Retinal pigment epithelial cell (primary cell): Measurements from ENCODE around the gene PFKFB2.

Experiments used
- DNase-seq: peaks from one replicate; pipeline ENCODE4 v3.0.0-alpha.2; 2010; ENCODE audit warnings: low read depth
- H3K4me3 ChIP-seq: 2 replicates; pipeline ENCODE4 v1.5.1; 2011; ENCODE audit warnings: mild to moderate bottlenecking, low read length, control low read depth, moderate library complexity
- TF ChIP-seq, protein P1 (sequence below): conservative IDR thresholded peaks from 2 replicates; pipeline ENCODE4 v1.5.1; 2011; ENCODE audit warnings: low read depth, low read length, control low read depth, inconsistent platforms

The PFKFB2 gene

DNA sequence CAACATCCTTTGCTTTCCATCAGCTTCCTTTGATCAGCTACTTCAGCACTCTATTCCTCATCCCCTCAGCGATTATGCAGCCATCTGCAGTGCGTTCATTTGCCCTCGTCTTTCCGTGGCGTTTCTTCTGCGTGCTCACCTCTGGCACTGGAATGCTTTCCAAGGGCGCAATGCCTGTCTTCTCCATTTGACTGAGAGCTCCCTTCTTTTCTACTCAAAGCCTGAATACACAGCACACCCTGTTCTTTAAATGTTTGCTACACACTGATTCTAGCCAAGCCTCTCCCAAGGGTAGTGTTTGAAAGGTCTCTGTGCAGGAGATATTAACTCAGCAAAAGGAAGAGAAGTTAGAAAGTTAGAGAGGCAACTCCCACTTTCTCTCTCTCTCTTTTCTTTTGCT, 43.1 kb upstream of the PFKFB2 start:
- TF ChIP-seq, protein P1, sequence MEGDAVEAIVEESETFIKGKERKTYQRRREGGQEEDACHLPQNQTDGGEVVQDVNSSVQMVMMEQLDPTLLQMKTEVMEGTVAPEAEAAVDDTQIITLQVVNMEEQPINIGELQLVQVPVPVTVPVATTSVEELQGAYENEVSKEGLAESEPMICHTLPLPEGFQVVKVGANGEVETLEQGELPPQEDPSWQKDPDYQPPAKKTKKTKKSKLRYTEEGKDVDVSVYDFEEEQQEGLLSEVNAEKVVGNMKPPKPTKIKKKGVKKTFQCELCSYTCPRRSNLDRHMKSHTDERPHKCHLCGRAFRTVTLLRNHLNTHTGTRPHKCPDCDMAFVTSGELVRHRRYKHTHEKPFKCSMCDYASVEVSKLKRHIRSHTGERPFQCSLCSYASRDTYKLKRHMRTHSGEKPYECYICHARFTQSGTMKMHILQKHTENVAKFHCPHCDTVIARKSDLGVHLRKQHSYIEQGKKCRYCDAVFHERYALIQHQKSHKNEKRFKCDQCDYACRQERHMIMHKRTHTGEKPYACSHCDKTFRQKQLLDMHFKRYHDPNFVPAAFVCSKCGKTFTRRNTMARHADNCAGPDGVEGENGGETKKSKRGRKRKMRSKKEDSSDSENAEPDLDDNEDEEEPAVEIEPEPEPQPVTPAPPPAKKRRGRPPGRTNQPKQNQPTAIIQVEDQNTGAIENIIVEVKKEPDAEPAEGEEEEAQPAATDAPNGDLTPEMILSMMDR: no peak
- H3K4me3 ChIP-seq: no peak overlapping the region
- no peak for DNase-seq

DNA sequence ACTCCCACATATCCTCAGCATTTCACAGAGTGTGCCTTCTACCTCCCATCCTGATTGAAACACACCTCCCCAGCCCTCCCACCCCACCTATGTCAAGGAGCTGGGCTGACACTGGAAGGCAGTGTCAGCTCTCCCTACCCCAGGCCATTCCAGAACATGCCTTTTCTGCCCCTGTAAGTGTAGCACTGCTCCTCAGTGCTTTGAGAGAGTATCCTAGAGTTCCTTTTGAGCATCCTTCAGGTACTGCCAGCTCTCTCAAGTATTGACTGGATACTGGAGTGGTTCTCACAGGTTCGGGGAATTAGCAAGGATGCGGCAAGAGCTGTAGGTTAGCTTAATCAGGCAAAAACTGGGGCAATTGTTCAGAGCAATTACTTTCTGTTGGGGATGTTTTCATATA, 42.3 kb upstream of the PFKFB2 start:
- H3K4me3 ChIP-seq: no peak overlapping the region
- no peak for DNase-seq
- TF ChIP-seq, protein P1: no peak

DNA sequence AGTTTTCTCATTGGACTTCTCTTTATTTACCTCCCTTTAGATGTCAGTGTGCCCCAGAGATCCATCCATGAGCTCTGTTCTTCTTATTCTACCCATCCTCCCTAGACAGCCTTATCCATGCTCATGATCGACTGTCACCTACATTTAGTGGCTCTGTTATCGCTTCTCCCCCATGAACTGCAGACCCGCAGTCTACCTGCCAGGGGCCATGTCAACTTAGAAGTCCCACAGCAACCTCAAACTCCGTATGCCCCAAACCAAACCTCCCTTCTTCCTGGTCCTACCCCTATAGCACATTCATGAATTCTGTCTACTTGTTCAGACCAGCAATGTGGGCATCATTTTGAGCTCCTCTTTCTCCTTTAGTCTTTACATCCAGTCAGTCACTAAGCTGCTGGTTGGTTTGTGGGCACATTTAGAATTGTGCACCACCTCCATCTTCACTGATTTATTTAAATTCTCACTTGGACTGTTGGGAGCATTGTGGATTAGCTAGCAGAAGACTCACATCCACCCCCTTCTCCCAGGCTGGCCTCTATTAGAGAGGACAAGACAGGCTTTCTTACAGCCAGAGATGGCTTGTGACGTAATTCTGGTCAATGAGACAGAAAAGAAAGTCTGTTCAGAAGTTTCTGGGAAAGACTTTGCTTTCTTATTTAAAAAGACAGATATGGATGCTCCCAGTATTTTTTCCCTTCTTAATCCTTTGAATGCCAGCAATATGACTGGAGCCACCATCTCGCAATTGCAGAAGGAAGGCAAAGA, 39.6 kb upstream of the PFKFB2 start:
- no peak for DNase-seq
- H3K4me3 ChIP-seq: no peak overlapping the region
- TF ChIP-seq, protein P1: no peak

DNA sequence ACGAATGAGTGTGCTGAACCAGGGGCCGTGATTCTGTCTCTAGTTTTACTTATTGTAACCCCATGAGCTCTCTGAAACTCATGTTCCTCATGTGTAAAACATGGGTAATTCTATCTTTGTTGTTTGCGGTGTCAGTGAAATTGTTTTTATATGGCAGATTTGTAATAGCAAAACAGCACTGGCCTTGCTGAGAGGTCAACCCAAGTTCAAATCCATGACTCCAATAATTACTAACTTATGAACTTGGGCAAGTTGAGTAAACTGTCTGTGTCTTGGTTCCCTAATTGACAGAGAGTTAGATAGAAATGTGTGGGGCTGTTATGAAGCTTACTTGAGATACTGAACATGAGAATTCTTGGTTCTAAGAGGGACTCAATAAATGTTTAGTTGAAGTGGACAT, 38.3 kb upstream of the PFKFB2 start:
- TF ChIP-seq, protein P1: no peak
- no peak for DNase-seq
- H3K4me3 ChIP-seq: no peak overlapping the region

DNA sequence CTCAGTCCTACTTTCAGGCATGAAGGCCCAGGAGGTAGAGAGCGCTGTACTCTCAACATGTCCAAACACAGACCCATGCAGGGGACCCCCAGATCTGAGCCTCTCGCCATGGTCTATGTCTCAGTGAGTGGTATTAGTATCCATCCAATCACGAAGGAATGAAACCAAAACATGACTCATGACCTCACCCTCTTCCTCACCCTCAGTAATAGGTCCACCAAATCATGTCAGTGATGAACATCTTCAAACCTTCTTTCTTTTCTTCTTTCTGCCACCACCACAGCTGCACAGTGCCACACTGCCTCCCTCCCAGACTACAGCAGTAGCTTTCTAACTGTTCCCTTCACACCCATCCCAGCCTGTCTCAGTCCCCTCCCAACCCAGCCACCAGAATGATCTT, 37.3 kb upstream of the PFKFB2 start:
- TF ChIP-seq, protein P1: no peak
- H3K4me3 ChIP-seq: no peak overlapping the region
- DNase-seq: no peak

DNA sequence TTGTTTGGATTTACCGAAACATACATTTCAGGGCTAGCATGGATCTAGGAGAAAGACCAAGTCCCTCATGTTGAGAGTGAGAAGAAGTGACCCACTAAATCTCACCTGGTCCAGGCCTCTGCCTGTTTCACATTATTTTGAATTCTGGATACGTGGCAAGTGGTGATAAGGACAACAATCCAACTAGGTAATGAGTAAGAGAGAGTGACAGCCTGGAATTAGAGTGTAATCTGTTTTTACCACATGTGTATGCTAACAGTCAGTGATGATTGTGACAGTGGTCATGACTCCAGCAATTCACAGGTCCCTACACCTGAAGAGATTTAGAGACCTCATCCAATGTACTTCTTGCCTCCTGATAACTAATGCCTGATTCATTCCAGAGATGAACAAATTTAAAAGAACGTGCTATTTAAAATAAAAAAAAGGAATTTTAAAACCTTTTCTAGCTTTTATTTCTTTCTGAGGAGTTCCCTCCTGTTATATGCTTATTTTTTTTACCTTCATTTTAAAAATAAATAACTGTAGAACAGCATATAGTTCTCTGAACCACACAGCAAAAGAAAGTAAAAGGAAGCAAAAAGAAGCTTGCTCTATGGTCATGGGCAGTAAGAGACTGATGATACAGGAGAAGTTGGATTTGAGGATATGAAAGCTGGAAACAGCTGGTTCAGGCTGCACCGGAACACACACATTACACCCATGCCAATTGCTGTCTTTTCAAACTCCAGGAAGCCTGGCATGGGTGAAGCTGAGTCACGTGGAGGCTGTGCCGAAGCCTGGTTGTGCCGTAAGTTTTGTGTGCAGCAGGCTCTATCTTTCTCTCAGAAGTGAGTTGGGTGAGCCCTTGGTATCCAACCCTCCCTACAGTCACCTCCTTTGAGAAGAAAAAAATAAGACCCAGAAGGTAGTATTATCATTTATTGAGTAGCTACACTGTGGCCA, 35.2 kb upstream of the PFKFB2 start:
- no peak for DNase-seq
- H3K4me3 ChIP-seq: no peak overlapping the region
- TF ChIP-seq, protein P1: no peak
